H1 (cell line): Measurements from ENCODE around the gene TLE1. TPM values are rescaled to one million over a fixed set of nuclear protein-coding genes. Genes with fewer than 3 reads are reported as not detected.

Source experiments
- BACH1 ChIP-seq: IDR thresholded peaks from 2 replicates; pipeline ENCODE4 v1.6.1; 2012; ENCODE audit warnings: low read length, improper control_type of control experiment
- CHD1 ChIP-seq: IDR thresholded peaks from 2 replicates; pipeline ENCODE4 v1.6.1; 2012; ENCODE audit warnings: low read depth, low read length, improper control_type of control experiment
- CTBP2 ChIP-seq: IDR thresholded peaks from 2 replicates; pipeline ENCODE4 v1.7.0; 2011; ENCODE audit warnings: borderline replicate concordance, mild to moderate bottlenecking, moderate library complexity, mixed read lengths, low read length; ENCODE audit not compliant: insufficient read depth, insufficient read length
- EP300 ChIP-seq, 2 experiments: IDR thresholded peaks; 1 replicate in 1 of 2; 2 replicates in 1 of 2; pipeline ENCODE4 v1.6.1; 2011 to 2012; ENCODE audit warnings: low read depth in 2 of 2, low read length in 2 of 2, mild to moderate bottlenecking in 2 of 2, borderline replicate concordance in 1 of 2, inconsistent platforms in 1 of 2, moderate library complexity in 1 of 2
- KDM4A ChIP-seq: IDR thresholded peaks from one replicate; pipeline ENCODE4 v1.7.1; 2012; ENCODE audit warnings: low read depth, mild to moderate bottlenecking, moderate library complexity, low read length, inconsistent platforms; ENCODE audit not compliant: severe bottlenecking
- POLR2AphosphoS5 ChIP-seq: IDR thresholded peaks from 2 replicates; pipeline ENCODE4 v1.6.1; 2011; ENCODE audit warnings: low read depth, low read length
- SIRT6 ChIP-seq: IDR thresholded peaks from one replicate; pipeline ENCODE4 v1.7.1; 2012; ENCODE audit warnings: low read length, inconsistent platforms
- SP1 ChIP-seq: IDR thresholded peaks from 2 replicates; pipeline ENCODE4 v1.6.1; 2011; ENCODE audit warnings: low read depth, low read length
- polyA plus RNA-seq, 7 experiments: library from polyadenylated mRNA; depleted of rRNA in 3 of 7; stranded (reverse) in 5 of 7; unstranded in 2 of 7; fragments of >200 nt in 5 of 7; fragments of 200-250 nt in 2 of 7; gene quantifications; 1 replicate in 5 of 7; 2 replicates in 1 of 7; 4 replicates in 1 of 7; pipeline versions ENCODE4 v1.2.1 to v1.2.3, GENCODE V29; 2011 to 2013; ENCODE audit warnings: missing spikeins in 2 of 7, mixed read lengths in 2 of 7
- total RNA-seq: library from RNA; stranded (reverse); fragmentation: NEBNext Ultra II Directional; extraction: Animal tissue kit (Norgen Biotek cat#: 25700); gene quantifications from 2 replicates; pipeline ENCODE4 v1.2.1, GENCODE V29; 2021
- TF ChIP-seq, protein P1 (sequence below): IDR thresholded peaks from 2 replicates; pipeline ENCODE4 v1.6.1; 2012; ENCODE audit warnings: inconsistent platforms

TLE1 gene
- total and polyA plus RNA-seq, 2 of the 8 experiments (the other 6 are each of a cell fraction or from before 2014, with no cell fraction given): 81.8 to 91.6 TPM

DNA sequence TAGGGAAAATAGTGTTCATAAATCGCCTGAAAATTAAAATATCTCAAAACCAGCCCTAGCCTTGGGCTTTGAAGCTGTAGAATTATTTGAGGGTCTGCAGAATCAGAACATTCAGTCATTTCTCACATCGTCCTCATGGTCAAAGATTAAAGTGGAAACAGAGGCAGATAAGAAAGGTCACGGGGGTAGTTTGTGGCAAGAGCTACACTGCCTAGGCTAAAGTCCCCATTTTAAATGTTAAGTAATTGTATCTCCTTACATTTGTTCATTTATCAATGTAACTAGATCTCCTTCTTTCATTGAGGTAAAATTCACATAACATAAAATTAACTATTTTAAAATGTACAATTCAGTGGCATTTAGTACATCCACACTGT is 139.2 kb downstream of the TLE1 start (continued):
- TF ChIP-seq EP300 (IDR thresholded peaks at IDR 0.05; ENCODE audit: borderline replicate concordance in 1 of 2, low read depth in 2 of 2, low read length in 2 of 2): no peak
- no peak for TF ChIP-seq POLR2AphosphoS5
- no peak for TF ChIP-seq SP1
- TF ChIP-seq SIRT6: no peak
- no peak for TF ChIP-seq BACH1
- TF ChIP-seq CHD1: no peak
- no peak for TF ChIP-seq KDM4A
- TF ChIP-seq CTBP2: no peak
- TF ChIP-seq, protein P1, sequence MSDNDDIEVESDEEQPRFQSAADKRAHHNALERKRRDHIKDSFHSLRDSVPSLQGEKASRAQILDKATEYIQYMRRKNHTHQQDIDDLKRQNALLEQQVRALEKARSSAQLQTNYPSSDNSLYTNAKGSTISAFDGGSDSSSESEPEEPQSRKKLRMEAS: no peak
